ENCODE results near the gene CCSER1.
"Not testable (repeated sequence)": the region's sequence is repeated elsewhere in the genome, so short reads cannot be mapped to it uniquely, and the experiment has no call there.

Gene CCSER1

DNA sequence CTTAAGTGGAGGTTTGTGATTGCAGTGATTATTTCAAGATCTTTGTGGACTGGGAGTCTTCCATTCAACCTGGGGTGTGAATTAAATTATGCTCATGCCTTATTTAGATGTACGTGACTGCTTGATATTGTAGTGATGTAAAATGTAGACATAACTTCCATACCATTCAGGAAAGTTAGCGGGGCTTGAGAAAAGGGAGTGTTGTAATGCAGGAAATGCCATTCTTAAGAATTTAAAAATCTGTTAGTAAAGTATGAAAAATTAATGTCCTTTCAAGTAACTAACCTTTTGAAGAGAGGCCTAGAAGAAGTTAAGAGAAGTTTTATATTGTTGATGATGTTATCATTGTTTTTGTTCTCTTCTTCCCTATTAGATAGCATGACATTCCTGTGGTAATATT, 318.2 kb downstream of the CCSER1 start:
- no peak for DNase-seq (ENCODE audit: low spot score)

DNA sequence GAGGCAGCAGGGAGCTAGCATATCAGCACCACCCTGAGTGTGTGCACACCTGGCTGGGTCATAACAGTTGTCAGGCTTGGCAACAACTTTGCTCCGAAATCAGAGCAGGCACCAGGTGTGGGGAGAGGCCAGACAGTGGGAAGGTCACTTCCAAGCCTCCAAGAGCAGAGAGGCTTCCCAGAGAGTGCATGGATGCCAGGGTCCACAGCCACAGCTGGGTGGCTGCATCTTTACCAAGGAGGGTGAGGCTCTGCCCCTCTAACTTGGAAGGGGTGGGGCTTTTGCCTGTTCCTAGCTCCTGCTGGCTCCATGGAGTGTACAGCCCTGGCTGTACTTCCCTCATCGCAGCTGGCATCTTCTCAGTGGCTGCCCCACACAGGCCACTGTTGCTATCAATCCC, 322.4 kb downstream of the CCSER1 start:
- DNase-seq (ENCODE audit: low spot score) = no peak

DNA sequence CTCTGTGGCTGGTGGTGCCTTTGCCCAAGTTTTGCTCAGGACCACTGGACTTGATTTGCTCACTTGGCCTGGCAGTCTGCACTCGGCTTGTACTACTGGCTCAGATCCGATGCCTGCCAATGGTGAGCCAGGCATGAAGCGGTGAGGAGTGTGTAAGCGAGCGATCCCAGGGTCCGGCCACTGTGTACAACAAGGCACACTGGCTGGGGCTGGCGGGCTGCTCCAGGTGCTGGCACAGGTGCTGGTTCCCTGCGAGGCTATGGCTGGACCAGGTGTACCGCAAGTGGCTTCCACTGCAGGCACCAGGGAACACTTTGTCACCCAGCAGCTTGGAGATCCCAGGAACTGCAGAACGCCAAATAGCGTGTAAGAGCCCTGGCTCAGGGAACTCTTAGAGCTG, 329.7 kb downstream of the CCSER1 start:
- no peak for DNase-seq (ENCODE audit: low spot score)

DNA sequence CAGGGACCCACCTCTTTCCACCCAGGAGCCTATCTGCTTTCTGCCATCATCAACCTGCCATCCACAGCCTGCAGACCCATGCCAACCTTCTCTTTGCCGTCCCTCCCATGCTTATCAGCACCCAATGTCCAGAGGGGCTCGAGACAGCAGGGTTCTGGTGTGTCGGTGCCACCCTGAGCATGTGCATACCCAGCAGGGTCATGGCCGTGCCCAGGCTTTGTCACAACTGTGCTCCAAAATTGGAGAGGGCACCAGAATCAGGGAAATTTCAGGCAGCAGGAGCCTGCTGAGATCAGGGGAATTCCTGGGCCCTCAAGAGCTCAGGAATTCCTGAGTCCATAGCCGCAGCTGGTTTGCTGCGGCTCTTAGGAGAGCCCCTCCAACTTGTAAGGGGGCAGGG, 330.6 kb downstream of the CCSER1 start:
- no peak for DNase-seq (ENCODE audit: low spot score)

DNA sequence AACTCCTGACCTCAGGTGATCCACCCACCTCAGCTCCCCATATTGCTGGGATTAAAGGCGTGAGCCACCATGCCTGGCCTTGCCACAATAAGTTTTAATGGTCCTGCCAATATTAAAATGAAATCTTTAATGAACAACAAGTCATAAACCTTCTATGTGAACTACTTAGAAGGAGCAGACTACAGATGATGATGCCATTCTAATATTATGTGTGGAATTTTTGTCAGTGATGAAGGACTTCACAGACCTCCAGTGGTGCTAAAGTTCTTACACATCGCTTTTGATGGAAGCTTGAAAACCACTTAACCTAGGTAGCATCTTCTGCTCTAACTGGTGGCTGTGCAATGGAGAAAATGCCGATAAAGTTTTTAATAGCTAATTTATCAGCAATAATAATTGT, 331.4 kb downstream of the CCSER1 start:
- no peak for DNase-seq (ENCODE audit: low spot score)

GRCh38 chr4:90474484-90474883, 347.3 kb downstream of the CCSER1 start:
- no peak for DNase-seq (ENCODE audit: low spot score)

GRCh38 chr4:90476019-90476418, 348.8 kb downstream of the CCSER1 start:
- DNase-seq (ENCODE audit: low spot score) = no peak

GRCh38 chr4:90476586-90476985, 349.4 kb downstream of the CCSER1 start:
- DNase-seq (ENCODE audit: low spot score) = no peak

DNA sequence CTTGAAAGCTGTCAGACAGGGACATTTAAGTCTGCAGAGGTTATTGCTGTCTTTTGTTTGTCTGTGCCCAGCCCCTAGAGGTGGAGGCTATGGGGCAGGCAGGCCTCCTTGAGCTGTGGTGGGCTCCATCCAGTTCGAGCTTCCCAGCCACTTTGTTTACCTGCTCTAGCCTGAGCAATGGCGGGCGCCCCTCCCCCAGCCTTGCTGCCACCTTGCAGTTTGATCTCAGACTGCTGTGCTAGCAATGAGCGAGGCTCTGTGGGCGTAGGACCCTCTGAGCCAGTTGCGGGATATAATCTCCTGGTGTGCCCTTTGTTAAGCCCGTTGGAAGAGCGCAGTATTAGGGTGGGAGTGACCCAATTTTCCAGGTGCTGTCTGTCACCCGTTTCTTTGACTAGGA, 357.7 kb downstream of the CCSER1 start:
- DNase-seq (ENCODE audit: low spot score) = not testable (repeated sequence)

GRCh38 chr4:90486346-90486745, 359.2 kb downstream of the CCSER1 start:
- DNase-seq (ENCODE audit: low spot score) = no peak

DNA sequence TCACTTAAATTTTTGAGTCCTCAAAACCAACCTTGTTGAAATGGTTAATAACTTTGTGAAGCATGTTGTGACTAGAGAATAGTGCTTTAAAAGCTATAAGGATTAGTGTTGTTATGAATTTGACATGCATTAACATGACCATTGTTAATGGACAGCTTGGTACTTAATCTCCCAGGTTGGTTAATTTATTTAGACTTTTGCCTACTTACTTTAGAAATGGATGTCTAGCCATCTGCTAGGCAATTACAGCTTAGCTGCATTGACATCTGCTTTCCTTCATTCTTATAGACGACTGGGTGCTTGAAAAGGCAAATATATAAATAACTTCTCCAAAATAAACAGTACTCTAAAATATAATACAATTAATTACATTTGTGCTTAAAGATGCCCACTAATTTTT, 368.0 kb downstream of the CCSER1 start:
- DNase-seq (ENCODE audit: low spot score) = no peak

- no peak for DNase-seq (ENCODE audit: low spot score)
These were observed 368.7 kb downstream of the CCSER1 start for GRCh38 chr4:90495936-90496335.

DNA sequence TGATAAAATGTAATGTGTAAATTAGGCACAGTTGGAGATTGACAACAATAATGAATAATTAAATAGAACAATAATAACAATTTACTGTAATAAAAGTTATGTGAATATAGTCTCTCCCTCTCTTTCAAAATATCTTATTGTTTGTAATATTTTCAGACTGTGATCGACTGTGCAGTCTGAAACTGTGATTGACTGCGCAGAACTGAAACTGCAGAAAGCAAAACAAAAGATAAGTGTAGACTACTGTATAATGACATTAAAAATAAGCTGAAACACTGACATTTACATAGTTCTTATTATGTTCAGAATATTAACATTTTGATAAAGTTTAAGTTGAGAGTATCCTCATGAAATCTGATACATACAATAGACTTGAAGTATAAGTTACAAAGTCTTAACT, 371.0 kb downstream of the CCSER1 start:
- DNase-seq (ENCODE audit: low spot score) = no peak

GRCh38 chr4:90503677-90504076, 376.5 kb downstream of the CCSER1 start:
- DNase-seq (ENCODE audit: low spot score) = no peak

DNA sequence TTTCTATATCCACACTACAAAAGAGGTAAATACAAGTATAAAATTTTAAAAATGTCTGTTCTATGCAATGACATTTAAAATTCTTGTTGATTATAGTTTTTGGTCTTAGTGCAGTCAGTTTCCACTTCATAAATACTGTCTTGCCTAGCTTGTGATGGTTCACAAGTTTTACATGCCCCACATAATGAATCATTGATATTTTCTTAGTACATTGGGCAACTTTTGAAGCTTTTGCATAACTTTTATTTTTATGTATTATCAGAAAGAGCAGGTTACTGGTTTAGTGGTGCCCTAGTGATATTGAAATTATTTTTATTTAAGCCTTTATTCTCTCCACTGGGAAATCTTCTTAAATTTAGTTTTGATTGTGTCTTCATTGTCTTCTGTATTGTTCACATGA, 388.0 kb downstream of the CCSER1 start:
- DNase-seq (ENCODE audit: low spot score) = no peak

GRCh38 chr4:90528551-90528950, 401.4 kb downstream of the CCSER1 start:
- no peak for DNase-seq (ENCODE audit: low spot score)

DNA sequence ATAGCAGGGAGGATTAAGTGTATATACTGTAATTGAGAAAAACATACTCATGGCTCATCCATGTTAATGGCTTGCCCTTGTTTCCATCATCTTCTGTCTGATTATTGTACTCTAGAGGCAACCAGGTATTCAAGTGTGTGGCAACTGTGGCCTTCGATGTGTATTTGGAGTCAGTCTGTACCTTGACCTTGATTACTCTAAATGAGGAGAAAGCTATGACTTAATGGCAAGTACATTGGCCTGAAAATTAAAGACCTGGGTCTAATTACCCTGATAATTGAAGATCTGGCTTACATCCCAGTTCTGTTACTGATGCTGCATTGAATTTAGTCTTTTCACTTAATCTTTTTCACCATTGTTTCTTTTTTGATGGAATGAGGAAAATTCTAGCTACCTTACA, 409.2 kb downstream of the CCSER1 start:
- DNase-seq (ENCODE audit: low spot score) = no peak

GRCh38 chr4:90537491-90537890, 410.3 kb downstream of the CCSER1 start:
- no peak for DNase-seq (ENCODE audit: low spot score)

- no peak for DNase-seq (ENCODE audit: low spot score)
These were observed 413.3 kb downstream of the CCSER1 start for GRCh38 chr4:90540536-90540935.

- no peak for DNase-seq (ENCODE audit: low spot score)
These were observed 415.0 kb downstream of the CCSER1 start for GRCh38 chr4:90542216-90542615.

DNA sequence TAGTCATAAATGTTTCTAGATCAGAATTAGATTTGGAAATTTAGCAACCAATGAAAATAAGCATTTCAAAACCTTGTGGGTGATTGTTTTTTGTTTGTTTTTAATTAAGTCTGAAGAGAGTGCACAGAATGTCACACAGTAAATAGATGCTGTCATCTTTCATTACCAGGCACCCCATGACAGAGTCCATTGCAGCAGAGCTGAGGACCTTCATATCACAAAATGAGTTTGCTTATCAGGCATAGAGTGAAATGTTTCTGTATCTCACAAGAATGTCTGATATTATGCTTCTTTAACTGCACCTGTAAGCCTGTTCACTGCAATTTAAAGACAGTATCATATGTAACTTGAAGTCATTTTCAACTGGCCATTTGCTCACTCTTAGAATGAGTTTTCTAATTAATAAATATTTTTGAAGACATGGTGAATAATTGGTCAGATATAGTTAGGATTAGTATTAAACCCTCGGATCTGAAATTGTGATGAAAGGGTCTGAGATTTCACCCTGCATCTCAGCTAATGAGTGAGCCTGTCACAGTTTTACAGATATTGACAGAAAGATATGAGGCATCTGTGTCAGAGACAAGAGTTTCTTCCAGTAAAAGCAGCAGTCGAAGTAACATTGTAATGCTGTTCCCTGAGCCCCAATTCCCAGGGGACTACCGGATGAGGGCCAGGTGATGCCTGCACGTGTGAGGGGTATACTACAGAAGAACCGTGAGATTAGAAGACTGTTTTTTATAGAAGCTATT, 416.4 kb downstream of the CCSER1 start:
- DNase-seq (ENCODE audit: low spot score) = no peak

- DNase-seq (ENCODE audit: low spot score) = no peak
These were observed 417.4 kb downstream of the CCSER1 start for GRCh38 chr4:90544532-90545045.

GRCh38 chr4:90545380-90545779, 418.2 kb downstream of the CCSER1 start:
- DNase-seq (ENCODE audit: low spot score) = no peak

DNA sequence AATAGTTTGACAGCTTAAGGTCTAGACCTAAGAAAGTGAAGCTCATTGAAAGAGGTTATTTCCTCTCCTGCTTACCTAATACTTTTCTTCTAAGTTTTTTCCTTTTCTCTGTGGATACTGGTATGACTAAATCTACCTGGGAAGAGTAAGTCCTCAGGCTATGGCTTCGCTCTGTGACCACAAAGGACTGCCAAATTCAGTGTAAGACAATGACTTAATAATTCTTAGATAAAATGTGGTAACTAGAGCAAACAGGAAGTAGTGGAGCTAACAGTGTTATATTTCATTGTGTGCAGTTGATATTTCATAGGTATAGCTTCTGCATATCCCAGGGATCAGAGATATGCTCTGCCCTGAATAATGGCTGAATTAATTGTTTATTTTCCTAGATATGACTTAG, 418.9 kb downstream of the CCSER1 start:
- no peak for DNase-seq (ENCODE audit: low spot score)
